Measurements from ENCODE around the gene LLGL1.
A peak's percentile ranks its signal among the peaks of the same experiment; 100 is the strongest.

Gene LLGL1

DNA sequence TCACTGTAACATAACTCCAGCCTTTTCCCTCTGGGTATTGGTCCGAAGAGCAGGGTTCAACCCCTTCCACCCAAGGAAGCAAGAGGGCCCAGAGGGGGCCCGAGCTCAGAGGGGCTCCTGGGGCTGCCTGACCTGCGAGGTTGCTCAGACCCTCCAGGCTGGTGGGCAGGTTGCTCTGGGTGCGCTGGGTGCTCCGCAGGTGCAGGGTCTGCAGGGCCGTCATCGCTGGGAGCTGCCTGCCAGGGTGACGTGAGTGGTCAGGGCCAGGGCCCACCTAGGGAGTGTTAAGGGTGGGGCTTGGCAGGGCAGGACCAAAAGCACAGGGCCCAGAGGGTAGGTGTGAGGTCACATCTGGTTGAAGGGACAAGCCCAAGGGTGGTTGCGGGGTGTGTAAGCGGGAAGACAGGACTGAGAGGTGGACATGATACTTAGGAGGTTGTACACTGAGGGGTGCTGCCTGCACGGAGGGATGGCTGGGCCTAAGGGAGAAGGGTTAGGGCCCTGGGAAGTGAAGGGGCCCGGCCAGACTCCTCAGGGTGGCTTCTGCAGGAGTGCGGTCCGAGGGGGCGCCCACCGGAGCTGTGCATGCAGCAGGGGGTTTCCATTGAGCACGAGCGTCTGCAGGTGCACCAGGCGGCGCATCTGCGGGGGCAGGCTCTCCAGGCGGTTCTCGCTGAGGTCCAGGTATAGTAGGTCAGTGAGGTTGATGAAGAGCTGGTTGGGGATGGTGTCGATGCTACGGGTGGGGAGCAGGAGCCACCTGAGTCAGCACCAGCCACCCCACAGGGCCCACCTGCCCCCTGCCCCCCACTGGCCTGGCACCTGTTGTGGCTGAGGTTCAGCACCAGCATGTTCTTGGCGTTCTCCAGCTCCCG lies 28.7 kb downstream of the LLGL1 start:
- DNase-seq, result no peak

DNA sequence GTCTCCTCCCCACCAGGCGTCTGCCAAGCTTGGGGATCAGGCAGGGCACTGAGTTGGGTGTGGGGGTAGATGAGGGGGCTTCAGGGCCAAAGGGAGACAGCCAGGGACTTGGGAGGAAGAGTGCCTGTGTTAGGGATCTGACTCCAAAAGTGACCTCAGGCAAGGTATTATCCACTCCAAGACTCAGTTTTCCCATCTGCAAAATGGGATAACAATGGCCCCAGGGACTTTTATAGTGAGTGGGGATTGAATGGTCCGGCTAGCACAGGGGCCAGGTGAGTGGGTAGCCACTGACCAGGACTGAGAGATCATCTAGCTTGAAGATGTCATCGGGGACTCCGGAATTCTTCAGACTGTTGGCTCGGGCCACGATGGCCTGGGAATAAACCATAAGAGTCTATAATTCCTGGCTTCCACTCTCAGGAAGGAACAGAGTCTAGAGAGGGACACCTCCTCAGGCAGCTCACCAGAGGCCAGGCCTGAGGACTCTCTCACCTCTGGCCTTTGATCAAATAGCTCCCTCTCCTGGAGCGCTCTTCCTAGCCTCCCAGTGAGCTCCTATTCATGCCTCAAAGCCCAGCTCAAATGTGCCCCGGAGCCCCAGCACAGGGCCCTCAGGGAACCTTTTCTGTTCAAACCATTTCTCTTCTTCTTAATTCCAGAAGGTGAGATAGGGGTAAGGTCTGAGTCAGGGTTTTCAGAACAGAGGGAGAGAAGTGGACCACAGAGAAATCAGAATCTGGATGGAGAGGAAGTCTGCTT lies 29.6 kb downstream of the LLGL1 start:
- no peak for DNase-seq

DNA sequence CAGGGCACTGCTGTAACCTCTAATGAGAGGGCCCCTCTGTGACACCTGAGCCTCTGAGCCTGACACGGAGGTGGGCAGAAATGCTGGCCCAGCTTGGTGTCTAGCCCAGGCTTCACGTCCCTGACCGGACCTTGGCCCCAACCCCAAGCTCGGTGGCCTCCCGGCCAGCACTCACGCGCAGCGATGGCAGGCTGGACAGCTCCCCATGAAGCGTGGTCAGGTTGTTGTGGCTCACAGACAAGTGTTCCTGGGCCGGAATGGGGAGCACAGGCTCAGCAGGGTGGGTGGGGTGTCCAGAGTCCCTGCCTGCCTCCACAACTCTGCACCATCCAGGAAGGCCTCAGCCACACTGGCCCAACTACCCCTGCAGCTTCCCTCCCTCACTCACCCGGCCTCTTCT lies 30.9 kb downstream of the LLGL1 start:
- no peak for DNase-seq

DNA sequence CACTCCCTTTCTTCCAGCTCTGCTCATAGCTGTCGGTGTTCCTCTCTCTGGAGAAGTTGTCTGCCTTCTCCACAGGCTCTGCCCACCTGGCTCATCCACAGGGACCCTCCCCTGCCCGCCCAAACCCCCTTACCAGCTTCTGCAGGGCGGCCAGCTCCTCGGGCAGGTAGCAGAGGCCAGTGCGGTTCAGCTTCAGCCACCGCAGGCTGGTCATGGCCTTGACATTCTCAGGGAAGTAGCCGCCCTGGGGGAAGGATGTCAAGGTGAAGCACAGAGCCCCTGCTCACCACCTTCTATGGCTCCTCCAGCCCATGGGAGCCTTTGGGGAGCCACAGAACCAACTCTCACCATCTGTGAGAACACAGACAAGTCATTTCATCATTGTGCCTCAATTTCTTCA lies 31.3 kb downstream of the LLGL1 start:
- no peak for DNase-seq

DNA sequence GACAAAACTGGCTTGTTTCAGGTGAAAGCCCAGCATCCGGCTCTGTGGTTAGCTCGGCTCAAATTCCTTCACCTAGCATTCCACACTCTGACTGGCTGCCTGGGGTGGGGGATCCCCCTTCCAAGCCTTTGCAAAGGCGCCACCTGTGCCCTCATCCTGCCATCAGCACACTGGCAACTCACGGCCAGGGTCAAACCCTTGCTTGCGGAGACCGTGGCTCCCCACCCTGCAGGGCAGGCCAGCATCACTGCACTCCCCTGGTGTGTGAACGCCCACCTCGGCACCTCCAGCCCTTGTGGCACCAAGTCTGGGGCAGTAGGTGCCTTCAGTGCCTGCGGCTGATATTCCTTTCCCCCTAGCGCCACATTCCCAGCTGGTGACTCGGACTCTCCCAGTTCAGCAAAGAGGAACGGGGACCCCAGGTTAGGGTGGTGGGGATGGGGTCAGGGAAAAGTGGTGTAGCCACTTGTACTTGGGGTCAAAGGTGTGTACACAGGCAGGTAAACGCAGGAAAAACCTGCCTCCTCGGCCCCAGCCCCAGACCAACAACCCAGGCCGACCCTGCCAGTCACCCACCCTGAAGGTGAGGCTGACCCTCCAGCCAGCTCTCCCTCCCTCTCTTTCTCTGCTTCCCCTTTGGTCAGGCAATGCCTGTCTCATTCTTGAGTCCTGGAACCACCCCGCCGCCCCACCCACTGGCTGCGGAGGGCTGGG lies 32.0 kb downstream of the LLGL1 start:
- no peak for DNase-seq

DNA sequence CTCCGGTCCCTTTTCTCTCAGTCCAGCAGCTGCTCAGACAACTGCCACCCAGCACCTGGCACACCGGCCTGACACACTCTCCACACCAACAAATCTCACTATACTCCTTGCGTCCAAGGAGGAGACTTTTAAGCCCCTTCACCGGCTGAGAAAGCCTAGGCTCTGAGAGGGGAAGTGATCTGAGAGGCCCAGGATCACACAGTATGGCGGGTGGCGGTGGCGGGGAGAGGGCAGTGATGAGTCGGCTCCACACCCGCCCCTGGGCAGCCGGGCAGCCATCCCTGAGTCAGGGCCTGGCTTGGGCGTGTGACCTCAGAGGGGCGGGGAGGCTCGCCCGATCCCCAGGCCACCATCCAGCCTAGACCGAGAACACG lies 32.5 kb downstream of the LLGL1 start:
- peak; percentile 61 for DNase-seq

DNA sequence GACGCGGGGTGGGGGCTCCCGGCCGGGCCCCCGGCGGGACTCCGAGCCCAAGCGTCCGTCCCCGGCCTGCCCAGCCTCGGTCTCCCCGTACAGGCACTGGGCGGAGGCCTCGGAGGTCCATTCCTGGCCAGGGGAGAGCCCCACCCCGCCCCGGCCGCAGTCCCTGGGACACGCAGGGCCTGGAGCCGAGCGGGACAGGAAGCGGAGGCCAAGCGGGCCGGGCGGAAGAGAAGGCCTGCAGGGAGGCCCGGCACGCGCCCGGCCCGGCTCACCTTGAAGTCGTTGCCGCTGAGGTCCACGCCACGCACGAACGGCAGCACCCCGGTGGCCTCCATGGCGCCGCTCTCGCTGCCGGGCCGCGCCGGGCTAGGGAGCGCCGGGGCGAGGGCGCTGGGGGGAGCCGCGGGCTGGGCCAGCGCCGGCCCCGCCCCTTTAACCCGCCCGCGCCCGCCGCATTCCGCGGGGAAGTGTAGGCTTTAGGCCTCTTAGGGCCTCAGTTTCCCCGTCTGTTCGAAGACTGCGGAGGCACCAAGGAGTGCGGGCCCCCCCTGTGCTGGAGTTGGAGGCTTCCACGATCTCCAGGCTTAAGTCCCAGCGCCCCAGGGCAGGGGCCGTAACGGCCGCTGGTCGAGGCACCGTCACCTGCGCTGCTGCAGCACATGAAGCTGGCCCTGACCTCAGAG lies 33.1 kb downstream of the LLGL1 start, which contains the start of gene FLII:
TSS of gene FLII (minus strand) at position 383 of the 683 bp plus-strand sequence. CDS start at position 335, 48 bp downstream.
- DNase-seq, result no peak

DNA sequence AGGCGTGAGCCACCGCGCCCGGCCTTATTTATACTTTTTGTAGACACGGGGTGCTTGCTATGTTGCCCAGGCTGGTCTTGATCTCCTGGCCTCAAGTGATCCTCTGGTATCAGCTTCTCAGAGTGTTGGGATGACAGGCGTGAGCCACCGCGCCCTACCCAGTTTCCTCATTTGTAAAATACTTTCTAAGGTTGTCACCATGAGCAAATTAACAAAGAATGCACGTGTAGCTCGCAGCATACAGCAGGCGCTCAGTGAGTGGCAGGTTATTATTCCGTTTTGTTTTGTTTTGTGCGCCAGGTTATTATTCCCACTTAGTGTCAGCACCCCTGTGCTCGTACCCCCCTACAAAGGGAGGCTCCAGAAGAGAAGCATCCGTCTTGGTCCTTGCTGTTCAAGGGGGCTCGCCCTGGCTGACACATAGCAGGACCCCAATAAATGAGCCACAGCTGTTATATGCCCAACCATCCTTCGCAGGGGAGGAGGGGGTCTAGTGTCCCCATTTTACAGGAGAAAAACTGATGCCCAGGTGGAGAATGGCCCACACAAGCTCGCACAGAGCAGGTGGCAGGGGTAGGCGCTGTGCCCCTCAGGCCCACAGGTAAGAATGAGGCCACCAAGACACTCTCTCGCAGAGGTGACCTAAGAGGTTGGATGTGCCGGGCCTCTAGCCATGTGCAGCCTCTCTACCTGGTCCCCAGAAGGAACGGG lies 34.3 kb downstream of the LLGL1 start:
- DNase-seq, result no peak

DNA sequence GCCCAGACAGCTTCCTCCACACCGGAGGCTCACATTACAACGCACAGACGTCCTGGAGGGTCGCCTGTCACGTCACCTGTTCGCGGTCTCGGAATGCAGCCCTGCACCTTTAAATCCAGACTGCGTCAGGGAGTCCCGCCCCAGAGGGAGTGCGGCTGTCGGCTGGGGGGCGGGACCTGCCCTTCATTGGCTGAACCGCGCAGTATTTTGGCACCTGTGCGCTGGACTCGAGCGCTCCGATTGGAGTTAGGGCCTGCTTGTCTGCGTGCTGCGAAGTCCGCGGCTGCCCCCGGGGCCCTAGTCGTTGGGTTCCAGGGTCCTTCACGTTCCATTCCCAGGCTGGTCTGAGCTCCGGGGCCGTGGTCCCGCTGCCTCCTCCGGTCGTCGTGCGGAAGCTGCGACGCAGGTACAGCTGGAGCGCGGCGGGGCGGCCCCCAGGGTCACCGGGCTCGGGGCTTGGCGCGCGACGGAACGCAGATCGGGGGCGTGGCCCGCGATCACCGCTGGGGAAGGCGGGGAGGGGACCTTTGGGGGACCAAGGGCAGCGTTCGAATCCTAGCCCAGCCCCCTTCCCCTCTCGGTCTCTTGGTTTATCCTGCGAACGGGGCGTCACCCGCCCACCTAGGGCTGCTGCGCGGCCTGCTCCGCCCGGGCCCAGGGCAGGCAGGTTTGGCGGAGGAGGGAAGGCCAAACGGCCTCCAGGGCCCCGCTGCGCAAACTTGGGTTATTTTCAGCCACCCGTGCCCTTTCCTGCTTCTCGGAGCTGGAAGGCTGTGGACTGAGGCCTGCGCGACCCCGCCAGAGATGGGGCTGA lies 35.1 kb downstream of the LLGL1 start, which contains the start of gene MIEF2:
TSS of gene MIEF2 (plus strand) at position 331 of the 814 bp plus-strand sequence. CDS start 2,059 bp downstream, outside the sequence.
- peak; percentile 49 for DNase-seq

DNA sequence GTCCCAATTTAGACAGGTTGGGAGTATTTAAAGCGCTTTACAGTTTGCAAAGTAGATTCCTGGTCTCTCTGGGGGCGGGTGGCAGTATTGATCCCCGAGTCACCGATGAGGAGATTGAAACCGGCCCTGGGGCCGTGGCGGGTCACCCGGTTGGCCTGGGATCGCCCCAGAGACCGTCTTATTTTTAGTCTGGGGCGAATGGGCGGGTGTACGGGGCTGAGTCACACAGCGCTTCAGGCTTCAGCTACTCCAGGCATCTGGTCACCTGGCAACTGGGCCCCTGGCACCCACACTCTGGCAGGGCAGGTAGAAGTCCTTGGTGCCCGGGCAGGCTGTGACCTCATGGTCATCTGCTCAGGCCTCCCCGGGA lies 35.7 kb downstream of the LLGL1 start:
- no peak for DNase-seq

DNA sequence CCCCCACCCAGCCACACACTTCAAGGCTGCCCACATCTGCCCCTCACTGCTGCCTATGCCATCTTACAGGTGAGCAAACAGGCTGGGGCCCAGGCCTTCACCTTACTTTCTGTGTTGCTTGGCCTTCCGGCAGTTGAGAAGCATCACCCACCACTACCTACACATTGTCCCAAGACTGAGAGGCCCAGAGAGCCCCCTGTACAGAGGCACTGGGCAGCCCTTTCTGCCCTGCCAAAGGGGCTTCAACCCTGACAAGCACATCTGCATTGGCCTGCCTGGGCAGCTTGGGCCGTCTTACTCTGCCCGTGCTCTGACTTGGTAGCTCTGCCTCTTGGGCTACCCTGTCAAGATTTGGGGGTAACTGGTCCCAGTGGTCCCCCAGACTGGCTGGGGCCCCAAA lies 36.2 kb downstream of the LLGL1 start:
- no peak for DNase-seq

DNA sequence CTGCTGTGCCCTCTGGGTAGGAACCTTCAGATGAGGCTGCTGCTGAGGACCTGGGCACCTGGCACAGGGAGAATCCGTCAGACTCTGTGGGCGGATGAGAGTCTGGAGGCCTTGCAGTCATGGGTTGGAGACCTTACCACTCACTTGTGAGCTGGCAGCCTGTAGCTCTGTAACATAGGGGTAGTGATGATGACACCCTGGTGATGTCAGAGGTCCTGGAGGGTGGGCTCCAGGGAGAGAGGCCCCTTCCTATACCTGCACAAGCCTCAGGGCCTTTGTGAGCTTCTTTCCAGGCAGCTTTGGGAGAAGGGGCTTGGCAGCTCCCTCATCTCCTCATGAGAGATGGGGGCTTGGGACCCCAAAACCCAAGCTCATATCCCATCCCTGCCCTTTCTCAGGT lies 36.7 kb downstream of the LLGL1 start:
- DNase-seq, result no peak

DNA sequence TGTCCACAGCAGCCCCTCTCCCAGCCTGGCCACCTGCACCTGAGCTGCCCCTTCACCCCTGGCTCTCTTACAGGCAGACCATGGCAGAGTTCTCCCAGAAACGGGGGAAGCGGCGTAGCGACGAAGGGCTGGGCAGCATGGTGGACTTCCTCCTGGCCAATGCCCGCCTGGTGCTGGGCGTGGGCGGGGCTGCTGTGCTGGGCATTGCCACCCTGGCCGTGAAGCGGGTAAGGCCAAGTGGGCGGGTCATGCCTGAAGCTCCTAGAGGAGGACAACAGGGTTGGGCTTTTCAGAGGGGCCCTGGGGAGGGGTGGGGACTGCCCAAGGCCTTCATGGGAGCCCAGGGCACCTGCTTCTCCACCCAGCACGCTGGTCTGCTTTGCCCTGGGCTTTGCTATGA lies 37.2 kb downstream of the LLGL1 start:
- no peak for DNase-seq

DNA sequence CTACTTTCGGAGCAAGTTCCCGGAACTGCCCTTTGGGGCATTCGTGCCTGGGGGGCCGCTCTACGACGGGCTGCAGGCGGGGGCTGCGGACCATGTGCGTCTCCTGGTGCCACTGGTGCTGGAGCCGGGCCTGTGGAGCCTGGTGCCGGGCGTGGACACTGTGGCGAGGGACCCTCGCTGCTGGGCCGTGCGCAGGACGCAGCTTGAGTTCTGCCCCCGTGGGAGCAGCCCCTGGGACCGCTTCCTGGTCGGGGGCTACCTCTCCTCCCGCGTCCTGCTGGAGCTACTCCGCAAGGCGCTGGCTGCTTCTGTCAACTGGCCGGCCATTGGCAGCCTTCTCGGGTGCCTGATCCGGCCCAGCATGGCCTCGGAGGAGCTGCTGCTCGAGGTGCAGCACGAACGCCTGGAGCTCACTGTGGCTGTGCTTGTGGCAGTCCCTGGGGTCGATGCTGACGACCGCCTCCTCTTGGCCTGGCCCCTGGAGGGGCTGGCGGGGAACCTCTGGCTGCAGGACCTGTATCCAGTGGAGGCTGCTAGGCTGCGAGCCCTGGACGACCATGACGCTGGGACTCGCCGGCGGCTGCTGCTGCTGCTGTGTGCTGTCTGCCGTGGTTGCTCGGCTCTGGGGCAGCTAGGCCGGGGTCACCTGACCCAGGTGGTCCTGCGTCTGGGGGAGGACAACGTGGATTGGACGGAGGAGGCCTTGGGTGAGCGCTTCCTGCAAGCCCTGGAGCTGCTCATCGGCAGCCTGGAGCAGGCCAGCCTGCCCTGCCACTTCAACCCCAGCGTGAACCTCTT lies 38.6 kb downstream of the LLGL1 start:
- no peak for DNase-seq

DNA sequence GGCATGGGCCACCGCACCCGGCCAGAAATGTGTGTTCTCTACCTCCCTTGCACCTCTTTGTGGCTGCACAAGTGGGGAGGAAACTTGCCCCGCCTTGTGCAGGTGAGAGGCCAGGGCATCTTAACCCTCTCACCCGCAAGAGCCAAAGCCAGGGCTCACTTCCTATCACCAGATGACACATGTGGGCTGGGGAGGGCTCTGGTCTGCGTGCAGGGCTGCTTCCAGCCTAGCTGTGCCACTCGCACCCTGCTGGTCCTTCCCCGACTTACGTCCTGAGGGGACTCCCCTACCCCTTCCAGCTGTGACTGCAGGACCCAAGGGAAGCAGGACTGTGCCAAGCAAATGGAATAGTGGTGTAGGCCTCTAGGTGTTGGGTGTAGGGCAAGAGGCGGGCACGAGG lies 41.9 kb downstream of the LLGL1 start:
- DNase-seq, result no peak

DNA sequence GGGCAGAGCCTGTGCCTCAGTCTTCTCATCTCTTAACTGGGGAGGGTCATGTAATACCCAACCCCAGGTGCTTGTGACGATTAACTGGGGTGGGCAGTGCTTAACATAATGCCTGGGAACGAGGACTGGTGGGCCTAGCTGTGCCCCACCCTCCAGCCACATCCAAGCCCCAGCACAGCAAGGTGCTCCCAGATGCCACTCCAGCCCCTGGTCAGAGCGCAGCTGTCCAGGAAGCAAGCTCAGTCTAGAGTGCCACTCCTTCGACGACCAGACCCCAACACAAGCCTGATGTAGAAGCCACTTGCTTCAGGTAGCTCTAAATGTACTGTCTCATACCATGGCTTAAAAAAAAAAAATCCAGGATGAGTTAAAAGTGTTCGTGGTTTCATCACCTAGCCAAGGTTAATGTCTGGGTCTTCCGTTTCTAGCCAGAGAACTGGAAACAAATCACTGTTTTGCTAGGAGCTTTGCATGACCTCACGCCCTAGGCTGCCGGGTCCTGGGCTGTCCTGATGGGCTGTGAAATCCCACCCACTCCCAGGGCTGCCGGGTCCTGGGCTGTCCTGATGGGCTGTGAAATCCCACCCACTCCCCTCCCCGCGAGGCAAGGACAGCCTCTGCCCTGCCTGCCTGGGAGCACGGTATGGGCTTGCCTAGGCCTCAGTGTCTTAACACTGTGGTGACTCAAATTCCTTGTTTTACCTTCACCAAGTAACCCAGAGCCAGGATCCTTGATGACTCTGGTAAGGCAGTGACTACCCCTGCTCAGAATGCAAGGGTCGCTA lies 42.7 kb downstream of the LLGL1 start:
- DNase-seq, result no peak

DNA sequence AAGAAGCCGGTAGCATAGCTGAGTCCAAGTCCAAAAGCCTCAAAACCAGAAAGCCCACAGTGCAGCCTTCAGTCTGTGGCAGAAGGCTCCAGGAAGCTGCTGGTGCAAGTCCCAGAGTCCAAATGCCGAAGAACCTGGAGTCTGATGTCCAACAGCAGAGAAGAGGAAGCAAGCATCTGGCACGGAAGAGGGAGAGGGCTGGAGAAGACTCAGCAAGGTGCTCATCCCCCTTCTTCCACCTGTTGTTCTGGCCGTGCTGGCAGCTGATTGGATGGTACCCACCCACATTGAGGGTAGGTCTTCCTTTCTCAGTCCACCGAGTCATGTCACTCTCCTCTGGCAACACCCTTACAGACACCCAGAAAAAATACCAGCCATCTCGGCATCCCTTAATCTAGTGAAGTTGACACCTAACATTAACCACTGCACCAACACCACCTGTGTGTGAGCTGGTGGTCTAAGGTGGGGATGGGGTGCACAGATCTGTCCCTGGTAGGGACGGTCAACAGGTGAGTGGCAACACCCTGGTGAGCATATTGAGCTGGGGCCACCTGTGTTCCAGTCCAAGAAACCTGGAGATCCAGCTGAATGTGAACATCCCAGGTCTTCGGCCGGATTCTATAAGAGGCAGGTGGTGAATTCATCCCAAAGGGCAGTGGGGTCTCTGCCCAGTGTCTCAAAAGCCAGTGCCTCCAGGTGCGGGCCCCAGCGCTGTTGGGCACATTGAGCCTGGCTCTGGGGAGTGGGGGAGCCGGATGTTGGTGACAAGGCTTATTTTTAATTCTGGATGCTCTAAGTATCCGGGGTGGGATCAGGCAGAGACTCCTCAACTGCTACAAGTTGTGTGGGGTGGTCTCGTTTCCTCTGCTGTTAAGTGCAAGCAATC lies 44.9 kb downstream of the LLGL1 start:
- DNase-seq, result no peak

DNA sequence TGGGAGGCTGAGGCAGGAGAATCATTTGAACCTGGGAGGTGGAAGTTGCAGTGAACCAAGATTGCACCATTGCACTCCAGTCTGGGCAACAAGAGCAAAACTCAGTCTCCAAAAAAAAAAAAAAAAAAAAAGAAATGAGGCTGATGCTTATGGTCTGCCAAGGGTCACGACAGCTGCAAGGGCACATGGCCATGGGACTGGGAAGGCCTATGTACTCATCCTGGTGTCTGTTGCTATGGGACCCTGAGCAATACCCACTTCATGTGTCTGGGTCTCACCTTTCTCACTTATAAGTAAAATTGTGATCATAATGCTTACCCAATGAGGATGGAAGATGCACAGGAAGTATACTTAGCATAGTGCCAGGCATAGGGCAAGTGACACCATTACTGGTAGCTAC lies 51.6 kb downstream of the LLGL1 start:
- DNase-seq, result no peak

All from GOT3 (cell line).